GM12874 (cell line): ENCODE results near the gene DNTT.

Experiments
- TF ChIP-seq, protein P1 (sequence below): IDR thresholded peaks from 2 replicates; pipeline ENCODE4 v1.5.1; 2011; ENCODE audit warnings: low read depth, mild to moderate bottlenecking, control low read depth, low read length, moderate library complexity; ENCODE audit not compliant: insufficient read depth

Gene DNTT

DNA sequence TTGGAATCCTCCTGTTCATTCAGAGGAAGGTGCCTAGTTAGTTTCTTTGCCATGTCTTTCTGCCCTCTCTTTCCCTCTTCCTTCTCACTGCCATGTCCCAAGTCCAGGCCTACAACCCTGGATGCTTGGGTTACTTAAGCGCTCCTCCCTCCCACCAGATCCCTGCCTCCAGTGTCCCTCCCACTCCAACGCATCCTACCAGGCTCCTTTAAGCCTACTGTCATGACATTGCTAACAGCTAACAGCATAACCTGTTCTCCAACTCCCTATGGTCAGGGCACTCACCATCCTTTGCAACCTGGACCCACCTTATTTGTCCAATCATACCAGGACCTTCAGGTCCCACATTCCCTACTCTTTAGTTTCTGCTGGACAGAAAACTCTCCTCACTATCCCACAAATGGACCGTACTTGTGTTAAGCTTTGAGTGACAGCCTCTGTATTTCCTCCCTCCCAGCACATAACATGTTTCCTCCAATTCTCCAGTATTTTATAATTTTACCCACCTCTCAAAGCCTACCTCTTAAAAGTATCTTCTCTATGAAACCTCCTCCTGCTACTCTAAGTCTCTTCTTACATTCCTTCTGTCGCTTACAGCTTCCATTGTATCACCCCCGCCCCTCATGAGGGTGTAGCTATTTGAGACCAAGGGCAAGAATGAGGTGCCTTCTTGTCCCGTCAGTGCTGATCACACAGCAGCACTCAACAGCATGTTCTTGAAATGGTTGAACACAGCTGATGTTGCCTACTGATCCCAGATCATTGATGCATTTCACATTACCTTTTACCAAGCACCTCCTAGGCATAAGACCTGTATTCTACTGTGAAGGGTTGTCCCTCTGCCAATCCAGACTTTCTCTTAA lies 34.6 kb upstream of the DNTT start:
- TF ChIP-seq, protein P1, sequence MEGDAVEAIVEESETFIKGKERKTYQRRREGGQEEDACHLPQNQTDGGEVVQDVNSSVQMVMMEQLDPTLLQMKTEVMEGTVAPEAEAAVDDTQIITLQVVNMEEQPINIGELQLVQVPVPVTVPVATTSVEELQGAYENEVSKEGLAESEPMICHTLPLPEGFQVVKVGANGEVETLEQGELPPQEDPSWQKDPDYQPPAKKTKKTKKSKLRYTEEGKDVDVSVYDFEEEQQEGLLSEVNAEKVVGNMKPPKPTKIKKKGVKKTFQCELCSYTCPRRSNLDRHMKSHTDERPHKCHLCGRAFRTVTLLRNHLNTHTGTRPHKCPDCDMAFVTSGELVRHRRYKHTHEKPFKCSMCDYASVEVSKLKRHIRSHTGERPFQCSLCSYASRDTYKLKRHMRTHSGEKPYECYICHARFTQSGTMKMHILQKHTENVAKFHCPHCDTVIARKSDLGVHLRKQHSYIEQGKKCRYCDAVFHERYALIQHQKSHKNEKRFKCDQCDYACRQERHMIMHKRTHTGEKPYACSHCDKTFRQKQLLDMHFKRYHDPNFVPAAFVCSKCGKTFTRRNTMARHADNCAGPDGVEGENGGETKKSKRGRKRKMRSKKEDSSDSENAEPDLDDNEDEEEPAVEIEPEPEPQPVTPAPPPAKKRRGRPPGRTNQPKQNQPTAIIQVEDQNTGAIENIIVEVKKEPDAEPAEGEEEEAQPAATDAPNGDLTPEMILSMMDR, result no peak

DNA sequence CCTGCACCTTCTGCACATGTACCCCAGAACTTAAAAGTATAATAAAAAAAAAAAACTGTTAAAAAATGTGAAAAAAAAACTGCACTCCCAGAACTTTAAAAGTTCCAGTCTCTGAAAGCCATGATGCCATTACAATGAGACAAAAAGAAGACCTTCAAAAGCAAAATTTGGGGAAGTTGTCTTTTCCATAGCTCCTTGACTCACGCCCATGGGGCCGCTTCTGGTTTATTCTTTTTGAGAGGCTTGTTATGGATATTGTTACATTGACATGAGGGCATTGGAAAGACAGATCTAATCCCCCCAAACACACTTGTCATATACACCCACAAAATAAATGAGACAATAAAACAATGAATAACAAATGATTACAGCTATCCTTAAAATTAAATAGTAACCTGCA lies 33.7 kb upstream of the DNTT start:
- TF ChIP-seq, protein P1, result no peak

DNA sequence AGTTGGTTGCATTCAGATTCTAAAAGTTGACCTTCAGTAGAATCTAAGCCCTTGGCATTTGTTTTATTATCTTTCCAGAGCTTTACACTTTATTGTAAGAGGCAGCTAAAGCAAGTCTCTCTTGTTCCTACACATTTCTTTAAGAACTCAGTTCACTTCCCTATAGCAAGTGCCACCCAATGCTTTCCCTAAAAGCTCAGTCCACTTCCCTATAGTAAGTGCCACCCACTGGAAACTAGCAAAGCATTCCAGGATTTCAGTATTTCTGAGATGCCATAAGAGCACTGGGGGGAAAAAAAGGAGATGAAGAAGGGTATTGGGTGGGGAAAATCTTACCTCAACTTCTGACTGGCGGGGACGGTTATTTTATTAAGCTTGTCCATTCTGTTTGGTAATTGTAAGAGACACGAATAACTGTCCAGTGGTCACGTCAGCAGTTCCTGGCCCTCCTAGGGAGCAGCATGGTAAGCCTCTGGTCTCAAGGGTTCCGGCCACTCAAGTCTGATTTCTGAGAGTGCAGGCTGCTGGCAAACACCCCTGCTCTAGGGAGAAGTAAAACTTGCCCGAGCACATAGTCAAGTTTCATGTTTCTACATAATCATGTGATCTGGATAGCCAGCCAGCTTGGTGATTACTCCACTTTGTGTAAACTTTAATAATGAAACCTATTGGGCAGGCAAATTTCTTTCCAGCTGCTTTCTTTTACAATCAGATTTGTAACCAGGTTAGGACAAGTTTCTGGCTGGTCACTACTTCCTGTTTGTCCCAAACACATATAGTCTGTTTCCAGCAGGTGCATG lies 33.0 kb upstream of the DNTT start, which contains the start of gene BLNK:
Gene BLNK (minus strand): TSS at position 554 of the 800 bp plus-strand sequence. CDS start 171 bp downstream, at position 383.
- TF ChIP-seq, protein P1, result no peak

DNA sequence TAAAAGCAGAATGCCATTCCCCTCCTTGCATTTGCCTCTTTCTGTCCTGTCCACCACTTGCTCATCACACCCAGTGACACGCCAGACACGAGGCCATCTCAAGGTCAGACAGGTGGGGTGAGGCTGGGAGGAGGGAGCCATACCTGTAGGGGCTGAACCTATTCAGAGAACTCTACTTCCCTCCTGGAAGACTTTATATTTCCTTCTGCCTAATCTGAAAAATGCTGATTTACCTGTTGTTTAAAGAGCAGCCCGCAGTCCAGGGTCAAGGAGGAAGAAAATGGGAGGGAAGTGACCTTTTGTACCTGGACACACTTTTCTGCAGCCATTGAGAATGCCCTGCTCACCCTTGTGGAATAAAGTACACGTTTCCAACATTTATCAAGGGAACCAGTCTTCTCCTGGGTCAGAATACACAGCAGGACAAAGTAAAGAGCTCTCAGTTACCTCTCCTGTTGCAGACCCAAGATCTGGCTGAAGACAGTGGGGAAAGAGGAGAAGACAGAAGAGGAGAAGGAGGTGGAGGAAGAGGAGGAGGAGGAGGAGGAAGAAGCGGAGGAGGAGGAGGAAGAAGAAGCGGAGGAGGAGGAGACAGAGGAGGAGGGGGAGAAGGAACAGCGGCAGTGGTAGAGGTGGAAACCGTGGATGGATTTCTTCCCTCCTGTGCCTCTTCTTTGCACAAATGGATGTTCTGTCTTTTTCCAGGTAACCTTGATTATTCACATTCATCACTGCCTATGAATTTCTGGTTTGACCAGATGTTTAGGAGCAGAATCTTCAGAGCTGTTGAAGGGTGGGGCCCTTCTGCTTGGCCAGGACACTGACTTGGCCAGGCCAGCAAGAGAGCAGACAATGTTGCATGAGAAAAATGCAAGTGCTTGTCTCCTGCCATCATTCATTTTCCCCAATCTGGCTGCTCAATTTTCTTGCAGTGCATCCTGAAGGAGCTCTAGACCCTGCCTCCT lies 31.6 kb upstream of the DNTT start:
- TF ChIP-seq, protein P1, result no peak

DNA sequence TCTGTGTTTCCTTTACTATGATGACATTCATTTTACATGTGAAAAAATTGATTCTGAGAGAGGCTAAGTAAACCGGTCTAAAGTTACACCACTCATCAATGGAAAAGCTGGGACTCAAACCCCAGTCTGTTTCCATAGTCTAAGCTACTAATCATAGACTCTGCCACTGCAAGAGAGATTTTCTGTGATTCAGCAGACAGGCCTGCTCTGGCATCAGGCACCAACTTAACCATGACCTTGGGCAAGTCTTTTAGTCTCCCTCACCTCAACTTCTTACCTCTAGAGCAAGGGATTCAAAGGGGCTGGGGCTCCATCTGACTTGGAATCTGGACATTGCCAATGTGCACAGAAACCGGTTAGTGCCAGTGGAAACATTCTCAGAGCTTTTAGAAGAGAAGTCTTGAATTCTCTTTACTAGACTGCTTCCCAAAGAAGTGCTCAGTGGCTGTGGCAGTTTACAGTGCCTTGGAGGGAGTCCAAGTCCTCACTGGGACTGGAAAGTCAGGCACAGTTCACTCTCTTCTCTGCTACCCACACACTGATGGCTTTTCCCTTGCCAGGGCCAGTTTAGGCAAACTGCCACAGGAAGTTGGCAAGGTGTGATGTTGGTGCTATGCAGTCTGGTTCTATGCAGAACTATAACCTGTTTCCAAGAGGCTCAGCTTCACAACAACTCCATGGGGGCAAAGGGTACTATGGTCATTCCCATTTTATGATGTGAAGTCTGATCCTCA lies 28.4 kb upstream of the DNTT start:
- TF ChIP-seq, protein P1, result no peak

DNA sequence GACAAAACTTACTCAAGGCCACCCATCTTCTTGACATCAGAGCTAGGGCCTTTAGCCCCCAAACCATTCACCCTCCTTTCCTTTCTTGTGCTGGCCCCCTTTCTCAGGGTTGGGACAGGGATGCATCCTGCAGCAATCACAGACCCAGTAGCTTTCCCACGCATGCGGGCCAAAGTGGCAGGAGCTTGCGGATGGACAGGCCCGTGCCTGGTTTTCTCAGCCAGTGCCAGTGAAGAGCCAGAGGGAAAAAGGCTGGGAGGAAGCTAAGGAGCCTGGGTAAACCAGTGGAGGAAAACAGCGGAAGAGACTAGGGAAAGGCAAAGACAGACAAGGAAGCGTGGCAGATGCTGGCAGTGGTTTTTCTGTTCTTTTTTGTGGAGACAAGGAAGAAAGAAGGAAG lies 27.8 kb upstream of the DNTT start:
- TF ChIP-seq, protein P1, result no peak
